OCI-M2 (cell line): ENCODE results near the gene FIS1.
"Not testable (repeated sequence)": the region's sequence is repeated elsewhere in the genome, so short reads cannot be mapped to it uniquely, and the experiment has no call there.

Source experiments
- DNase-seq: peaks from one replicate; lab custom pipeline; 2025; ENCODE audit not compliant: unreplicated experiment; lab: John Stamatoyannopoulos, UW

Gene FIS1

DNA sequence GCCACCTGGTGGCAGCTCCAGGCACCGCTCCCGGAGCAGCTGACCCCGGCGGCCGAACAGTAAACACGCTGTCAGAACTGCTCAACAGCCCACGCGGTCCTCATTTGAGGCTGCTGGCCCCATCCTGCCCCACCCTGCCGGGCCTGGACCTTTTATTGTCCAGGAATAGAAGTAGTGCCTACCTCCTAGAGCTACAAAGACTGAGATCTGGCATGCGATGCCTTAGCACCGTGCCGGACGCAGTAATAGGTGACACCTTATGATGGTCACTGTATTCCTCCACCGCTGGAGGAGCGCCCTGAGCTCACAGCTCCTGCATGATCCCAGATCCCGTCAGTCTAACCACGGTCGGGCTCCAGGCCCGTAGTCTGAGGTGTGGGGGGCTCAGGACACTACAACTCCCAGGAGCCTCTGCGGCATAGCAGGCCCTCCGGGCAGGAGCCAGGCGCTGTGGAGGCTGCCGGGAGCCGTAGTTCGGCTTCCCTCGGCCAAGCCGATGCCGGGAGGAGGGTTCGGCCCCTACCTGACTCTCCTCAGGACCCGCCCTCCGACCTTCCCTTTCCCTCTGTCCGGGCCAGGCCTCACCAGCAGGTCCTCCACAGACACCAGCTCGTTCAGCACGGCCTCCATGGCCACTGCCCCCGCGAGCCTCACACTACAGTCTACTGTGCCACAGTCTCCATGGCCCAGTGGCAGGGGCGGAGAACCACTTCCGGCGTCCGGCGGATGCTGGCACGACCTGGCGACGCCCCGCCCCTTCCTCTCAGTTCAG is at the start of gene FIS1:
Gene FIS1, minus strand, starts transcription at position 707 of the 772 bp plus-strand sequence. Its CDS starts 77 bp downstream, at position 630.
- DNase-seq: peak; percentile 77

DNA sequence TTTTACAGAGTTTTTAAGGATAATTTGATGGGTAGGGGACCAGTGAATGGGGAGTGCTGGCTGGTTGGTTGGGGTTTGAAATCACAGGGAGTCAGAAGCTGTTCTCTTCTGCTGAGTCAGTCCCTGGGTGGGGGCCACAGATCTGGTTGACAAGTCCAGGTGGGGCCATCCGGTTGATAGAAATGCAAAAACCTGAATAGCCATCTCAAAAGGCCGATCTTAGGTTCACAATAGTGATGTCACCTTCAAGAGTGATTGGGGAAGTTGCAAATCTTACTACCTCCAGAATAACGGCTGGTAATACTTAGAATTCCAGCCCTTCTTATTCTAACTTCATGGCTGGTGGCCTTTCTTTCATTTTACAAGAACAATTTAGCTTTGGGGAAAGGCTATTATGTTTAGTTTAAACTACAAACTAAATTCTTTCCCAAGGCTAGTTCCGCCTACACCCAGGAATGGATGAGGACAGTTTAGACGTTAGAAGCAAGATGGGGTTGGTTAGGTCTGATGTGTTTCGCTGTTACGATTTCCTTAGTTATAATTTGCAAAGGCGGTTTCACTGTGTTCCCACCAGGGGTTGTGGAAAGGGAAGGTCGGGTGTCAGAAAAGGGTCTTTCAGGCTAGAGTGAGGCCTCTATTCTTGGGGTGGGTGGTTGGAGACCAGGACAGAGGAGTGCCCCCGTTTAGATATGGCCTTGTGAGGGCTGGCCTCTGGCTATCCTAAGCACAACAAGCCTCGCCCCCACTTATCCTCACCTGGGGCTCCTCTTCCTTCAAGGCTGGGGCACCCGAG is 49.4 kb upstream of the FIS1 start:
- no peak for DNase-seq

DNA sequence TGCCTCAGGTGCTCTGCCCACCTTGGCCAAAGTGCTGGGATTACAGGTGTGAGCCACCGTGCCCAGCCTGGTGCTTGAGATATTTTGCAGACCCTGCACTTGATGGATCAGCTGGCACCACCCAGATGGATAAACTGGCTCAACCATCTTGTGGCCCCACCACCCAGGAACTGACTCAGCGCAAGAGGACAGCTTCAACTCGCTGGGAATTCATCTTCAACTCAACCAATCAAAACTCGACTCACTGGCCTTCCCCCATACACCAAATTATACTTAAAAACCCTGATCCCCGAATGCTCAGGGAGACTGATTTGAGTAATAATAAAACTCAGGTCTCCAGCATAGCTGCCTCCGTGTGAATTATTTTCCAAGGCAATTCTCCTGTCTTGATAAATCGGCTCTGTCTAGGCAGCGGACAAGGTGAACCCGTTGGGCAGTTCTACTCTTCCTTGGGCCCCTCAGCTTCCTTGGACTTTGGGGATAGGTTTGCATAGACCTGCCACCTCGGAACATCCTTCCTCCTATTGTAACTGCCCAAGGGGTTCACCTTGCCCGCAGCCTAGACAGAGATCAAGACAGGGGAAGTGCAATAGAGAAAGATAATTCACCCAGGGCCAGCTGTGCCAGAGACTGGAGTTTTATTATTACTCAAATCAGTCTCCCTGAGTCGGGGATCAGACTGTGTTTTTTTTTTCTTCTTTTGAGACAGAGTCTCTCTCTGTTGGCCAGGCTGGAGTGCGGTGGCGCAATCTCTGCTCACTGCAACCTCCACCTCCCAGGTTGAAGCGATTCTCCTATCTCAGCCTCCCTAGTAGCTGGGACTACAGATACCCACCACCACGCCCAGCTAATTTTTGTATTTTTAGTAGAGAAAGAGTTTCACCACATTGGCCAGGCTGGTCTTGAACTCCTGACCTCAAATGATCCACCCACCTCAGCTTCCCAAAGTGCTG is 48.5 kb upstream of the FIS1 start:
- not testable (repeated sequence) for DNase-seq

DNA sequence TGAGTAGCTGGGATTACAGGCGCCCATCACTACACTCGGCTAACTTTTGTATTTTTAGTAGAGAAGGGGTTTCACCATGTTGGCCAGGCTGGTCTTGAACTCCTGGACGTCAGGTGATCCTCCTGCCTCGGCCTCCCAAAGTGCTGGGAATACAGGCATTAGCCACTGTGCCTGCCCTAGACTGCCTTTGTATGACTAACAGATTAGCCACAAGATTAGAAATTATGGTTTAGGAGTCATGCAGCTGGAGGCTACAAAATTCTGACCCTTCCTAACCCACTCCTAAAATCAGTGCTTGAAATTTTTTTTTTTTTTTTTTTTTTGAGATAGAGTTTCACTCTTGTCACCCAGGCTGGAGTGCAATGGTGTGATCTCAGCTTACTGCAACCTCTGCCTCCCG is 47.7 kb upstream of the FIS1 start:
- not testable (repeated sequence) for DNase-seq

DNA sequence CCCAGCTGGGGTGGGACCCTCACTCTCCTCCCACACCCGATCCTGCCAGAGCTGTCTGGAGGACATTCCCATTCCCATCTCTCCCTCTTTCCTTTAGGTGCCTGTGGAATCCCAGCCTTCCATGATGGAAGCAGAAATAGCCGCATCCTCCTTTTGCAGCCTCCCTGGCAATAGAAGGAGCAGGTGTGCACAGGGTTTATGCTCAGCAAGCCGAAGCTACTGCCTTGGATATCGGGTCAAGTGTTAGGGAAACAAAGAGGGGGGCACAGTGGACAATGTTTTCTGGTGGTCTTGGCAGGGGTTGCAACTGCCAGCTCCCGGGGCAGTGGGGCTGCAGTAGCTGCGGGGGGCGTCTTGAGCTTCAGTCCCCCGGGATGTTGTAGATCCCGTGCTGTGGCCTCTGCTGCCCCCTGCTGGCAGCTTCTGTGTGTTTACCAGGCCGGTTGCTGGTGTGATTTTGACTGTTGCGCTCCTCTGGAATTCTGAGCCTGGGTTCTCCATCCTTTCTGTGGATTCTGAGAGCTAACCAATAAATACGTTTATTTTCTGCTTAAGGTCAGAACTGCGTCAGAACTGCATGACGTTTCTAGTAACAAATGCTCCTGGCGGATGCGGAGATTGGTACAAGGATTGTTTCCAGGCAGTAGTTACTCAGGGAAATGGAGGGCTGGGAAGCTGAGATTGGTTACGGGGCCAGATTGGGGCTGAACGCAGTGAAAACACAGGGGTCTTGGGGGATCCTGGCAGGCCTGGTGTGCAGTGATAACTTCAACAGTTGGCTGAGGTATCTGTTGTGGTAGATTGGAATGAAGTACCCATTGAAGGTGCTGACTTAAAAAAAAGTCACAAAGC is 45.5 kb upstream of the FIS1 start:
- DNase-seq: not testable (repeated sequence)

DNA sequence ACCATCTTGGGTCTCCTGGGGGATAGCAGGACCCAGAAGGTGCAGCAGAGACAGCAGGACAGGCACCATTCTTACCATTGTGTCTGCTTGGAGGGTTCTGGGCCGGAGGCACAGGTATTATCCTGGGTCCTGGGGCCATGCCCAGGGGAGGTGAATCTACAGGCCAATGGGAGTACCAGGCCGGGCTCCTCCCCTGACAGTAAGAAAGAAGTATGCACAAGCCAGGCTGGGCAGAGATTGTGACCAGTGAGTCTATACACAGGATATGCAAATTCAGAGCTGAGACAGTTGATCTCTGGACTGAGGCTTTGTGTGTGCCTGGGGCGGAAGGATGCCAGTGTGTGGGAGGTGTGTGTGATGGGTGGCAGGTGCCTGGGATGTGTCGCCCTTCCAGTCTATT is 44.8 kb upstream of the FIS1 start:
- DNase-seq: not testable (repeated sequence)

DNA sequence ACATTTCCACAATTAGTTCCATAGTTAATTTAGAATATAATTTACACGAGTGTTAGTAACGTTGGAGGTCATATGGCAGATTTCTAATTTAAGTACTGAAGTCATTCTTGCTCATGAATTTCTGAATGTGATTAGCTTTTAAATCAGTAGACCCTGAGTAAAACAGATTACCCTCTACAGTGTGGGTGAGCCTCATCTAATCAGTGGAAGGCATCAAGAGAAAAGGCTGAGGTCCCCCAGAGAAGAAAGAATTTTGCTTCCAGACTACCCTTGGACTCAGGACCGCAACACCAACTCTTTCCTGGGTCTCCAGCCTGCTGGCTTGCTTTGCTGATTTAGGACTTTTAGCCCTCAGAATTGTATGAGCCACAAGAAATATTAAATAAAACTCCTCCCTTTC is 43.6 kb upstream of the FIS1 start:
- no peak for DNase-seq

DNA sequence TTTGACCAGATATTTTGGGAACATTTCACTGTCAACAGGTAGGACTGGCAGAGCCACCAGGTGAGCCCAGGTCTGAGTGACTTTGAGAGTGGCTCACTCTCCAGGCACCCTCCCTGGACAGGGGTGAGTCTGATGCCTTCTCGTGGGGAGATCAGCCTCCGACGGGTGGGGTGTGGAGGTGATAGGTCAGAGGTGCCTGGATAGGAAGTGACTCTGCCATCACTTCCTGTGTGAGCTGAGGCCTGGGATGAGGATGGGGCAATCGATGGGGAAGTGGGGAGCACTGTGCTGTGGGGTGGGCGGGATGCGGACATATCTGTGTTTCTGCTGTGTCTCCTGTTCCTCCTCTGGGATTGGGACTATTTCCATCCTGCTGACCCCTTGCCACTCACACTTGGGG is 42.2 kb upstream of the FIS1 start:
- DNase-seq: no peak

- not testable (repeated sequence) for DNase-seq
Observed at GRCh38 chr7:101285880-101286279, 41.0 kb upstream of the FIS1 start.

DNA sequence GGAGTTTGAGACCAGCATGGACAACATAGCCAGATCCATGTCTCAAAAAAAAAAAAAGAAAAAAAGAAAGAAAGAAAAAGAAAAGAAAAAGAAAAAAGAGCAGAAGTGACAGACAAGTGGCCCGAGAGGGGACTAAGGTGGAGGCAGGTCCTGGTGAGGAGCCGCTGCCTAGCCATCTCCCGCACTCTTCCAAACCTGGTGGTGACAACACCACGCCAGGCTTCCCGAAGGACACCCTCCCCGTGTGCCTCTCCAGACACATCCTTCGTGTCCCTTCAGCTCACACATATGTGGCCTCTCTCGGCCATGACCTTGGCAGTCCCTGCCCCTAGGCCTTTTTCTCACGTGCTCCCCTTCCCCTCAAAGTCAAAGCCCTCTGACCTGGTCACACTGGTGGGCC is 40.3 kb upstream of the FIS1 start:
- no peak for DNase-seq

DNA sequence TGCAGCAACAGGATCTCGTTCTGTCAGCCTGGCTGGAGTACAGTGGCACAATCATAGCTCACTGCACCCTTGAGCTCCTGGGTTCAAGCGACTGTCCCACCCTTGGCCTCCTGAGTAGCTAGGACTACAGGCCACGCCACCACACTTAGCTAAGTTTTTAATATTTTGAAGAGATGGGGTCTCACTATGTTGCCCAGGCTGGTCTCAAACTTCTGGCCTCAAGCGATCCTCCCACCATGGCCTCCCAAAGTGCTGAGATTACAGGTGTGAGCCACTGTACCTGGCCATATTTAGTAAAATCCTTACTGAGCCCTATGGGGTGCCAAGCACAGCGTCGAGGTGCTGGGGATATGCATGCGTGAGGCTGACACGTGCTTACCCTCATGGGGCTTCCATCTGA is 36.0 kb upstream of the FIS1 start:
- DNase-seq: not testable (repeated sequence)

GRCh38 chr7:101278461-101279292 is 33.8 kb upstream of the FIS1 start:
- DNase-seq: no peak

GRCh38 chr7:101277155-101277554 is 32.3 kb upstream of the FIS1 start:
- no peak for DNase-seq

GRCh38 chr7:101273206-101273605 is 28.3 kb upstream of the FIS1 start:
- no peak for DNase-seq

DNA sequence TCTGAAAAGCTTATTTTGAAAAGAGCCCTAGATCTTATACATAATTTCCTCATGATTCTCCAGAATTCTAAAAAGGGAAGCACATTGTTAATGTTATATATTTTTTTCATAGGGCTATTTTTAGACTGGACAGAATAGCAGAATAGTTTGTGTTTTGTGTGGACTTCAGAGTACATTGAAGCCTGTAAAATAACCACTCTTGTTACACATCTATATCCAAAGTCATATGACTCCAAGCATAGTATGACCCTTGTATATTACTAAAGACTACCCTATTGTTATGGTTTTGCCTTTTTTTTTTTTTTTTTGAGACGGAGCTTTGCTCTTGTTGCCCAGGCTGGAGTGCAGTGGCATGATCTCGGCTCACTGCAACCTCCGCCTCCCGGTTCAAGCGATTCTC is 26.1 kb upstream of the FIS1 start:
- DNase-seq: no peak

DNA sequence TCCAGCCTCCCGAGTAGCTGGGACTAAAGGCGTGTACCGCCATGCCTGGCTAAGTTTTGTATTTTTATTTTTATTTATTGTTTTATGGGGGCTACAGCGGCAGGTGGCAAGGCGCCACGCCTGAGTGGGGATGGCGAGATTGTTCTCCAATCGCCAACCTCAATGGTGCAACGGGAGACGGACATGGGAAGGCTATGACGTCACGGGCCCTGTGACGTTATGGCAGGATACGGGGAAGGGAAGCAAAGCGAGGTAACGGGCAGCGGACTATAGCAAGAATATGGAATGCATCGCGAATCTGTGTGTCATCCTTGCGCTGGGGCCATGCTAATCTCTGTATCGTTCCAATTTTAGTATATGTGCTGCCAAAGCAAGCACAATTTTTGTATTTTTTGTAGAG is 24.8 kb upstream of the FIS1 start:
- DNase-seq: no peak

DNA sequence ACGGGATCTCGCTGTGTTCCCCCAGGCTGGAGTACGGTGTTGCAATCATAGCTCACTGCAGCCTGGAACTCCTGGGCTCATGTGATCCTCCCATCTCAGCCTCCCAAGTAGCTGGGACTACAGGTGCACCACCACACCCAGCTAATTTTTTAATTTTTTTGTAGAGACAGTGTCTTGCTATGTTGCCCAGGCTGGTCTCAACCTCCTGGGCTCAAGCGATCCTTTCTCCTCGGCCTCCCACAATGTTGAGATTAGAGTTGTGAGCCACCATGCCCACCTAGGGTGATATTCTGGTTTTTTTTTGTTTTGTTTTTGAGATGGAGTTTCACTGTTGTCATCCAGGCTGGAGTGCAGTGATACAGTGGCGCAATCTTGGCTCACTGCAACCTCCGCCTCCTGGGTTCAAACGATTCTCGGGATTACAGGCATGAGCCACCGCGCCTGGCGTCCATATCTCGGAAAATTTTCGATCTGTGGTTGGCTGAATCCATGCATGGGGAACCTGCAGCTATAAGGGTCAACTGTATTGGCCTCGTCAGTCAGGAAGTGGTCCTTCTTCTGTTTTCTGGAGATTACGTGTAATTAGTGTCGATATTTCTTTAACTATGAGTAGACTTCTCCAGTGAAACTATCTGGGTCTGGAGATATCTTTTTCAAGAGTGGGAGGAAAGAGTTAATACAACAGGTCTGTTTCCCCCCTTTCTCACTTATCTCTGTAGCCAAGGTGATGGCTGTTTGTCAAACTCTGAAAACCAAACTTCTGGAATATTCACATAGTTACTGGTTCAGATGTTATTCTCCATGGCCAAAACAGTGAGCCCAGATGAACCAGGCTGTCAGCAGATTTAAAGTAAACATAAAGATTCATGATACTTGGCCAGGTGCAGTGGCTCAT is 21.0 kb upstream of the FIS1 start:
- peak; percentile 56 for DNase-seq

DNA sequence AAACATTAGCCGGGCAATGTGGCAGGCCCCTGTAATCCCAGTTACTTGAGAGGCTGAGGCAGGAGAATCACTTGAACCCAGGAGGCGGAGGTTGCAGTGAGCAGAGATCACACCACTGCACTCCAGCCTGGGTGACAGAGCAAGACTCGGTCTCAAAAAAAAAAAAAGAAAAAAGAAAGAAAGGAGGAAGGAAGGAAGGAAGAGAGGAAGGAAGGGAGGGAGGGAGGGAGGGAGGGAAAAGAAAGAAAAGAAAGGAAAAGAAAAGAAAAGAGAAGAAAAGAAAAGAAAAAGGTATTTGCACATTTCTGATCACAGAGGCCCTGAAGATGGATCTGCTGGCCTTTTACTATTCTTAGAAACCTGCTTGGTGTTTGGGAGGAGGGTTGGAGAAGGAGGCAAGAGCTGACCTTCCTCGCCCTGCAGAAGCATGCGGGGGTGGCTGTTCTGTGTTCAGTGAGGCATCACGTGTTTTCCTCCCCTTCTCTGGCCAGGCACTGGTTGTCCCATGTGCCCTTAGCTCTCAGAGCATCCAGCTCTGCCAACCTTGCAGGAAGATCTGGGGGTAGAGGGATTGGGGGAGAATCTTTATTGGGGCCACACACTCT is 19.3 kb upstream of the FIS1 start:
- not testable (repeated sequence) for DNase-seq
